GM21786 (cell line): ENCODE results near the gene RPTOR.
"Not testable (repeated sequence)": the region's sequence is repeated elsewhere in the genome, so short reads cannot be mapped to it uniquely, and the experiment has no call there.

Experiments
- ATAC-seq: cut with Tn5 transposase; IDR thresholded peaks from one replicate; pipeline ENCODE4 v1.9.1; 2021; ENCODE audit not compliant: unreplicated experiment

The RPTOR gene

GRCh38 chr17:80614332-80615047 is 69.9 kb downstream of the RPTOR start:
- no peak for ATAC-seq

GRCh38 chr17:80615376-80615775 is 70.7 kb downstream of the RPTOR start:
- no peak for ATAC-seq

GRCh38 chr17:80616705-80617104 is 72.1 kb downstream of the RPTOR start:
- ATAC-seq: no peak

- ATAC-seq: no peak
Observed at GRCh38 chr17:80618304-80618703, 73.7 kb downstream of the RPTOR start.

- no peak for ATAC-seq
Observed at GRCh38 chr17:80619535-80620235, 75.0 kb downstream of the RPTOR start.

GRCh38 chr17:80621335-80621996 is 76.8 kb downstream of the RPTOR start:
- ATAC-seq: no peak

GRCh38 chr17:80621997-80622357 is 77.3 kb downstream of the RPTOR start:
- no peak for ATAC-seq

- ATAC-seq: no peak
Observed at GRCh38 chr17:80624864-80625263, 80.2 kb downstream of the RPTOR start.

- no peak for ATAC-seq
Observed at GRCh38 chr17:80625627-80626026, 81.0 kb downstream of the RPTOR start.

- ATAC-seq: not testable (repeated sequence)
Observed at GRCh38 chr17:80628881-80629280, 84.2 kb downstream of the RPTOR start.

GRCh38 chr17:80629298-80630028 is 84.8 kb downstream of the RPTOR start:
- no peak for ATAC-seq

GRCh38 chr17:80630560-80631120 is 86.0 kb downstream of the RPTOR start:
- no peak for ATAC-seq

- no peak for ATAC-seq
Observed at GRCh38 chr17:80631142-80632045, 86.8 kb downstream of the RPTOR start.

GRCh38 chr17:80632046-80632581 is 87.5 kb downstream of the RPTOR start:
- no peak for ATAC-seq

GRCh38 chr17:80633207-80633606 is 88.6 kb downstream of the RPTOR start:
- ATAC-seq: no peak

- ATAC-seq: no peak
Observed at GRCh38 chr17:80633994-80634566, 89.4 kb downstream of the RPTOR start.

GRCh38 chr17:80636361-80637018 is 91.9 kb downstream of the RPTOR start:
- no peak for ATAC-seq

GRCh38 chr17:80637048-80637781 is 92.6 kb downstream of the RPTOR start:
- ATAC-seq: no peak
